Stimulated activated naive CD8-positive, alpha-beta T cell treated with anti-CD3 and anti-CD28 coated beads, Interleukin-15, amount 100 ng/mL, for 72 hours (primary cell): ENCODE measurements around the gene OR4X1.
"Not testable (repeated sequence)": the region's sequence is repeated elsewhere in the genome, so short reads cannot be mapped to it uniquely, and the experiment has no call there.

Source experiments
- ATAC-seq: fragments of 150-1000 bp; cut with Tn5 transposase; 2 replicates; pipeline ENCODE4 v1.10.0; 2021; ENCODE audit warnings: mild to moderate bottlenecking, moderate library complexity
- DNase-seq, 2 donors: peaks; one replicate each; pipeline ENCODE4 v3.0.0; 2021 to 2022
- H3K27ac Mint-ChIP-seq, 2 donors: one replicate each; pipeline ENCODE4 v1.8.0; 2022; ENCODE audit warnings: mild to moderate bottlenecking in 2 of 2, mixed read lengths in 2 of 2, moderate library complexity in 2 of 2
- H3K27me3 Mint-ChIP-seq: one replicate; pipeline ENCODE4 v1.8.0; 2022; ENCODE audit warnings: mixed read lengths
- H3K4me1 Mint-ChIP-seq: one replicate; pipeline ENCODE4 v1.8.0; 2022; ENCODE audit warnings: mild to moderate bottlenecking, mixed read lengths
- H3K4me3 Mint-ChIP-seq, 2 donors: one replicate each; pipeline ENCODE4 v1.8.0; 2022; ENCODE audit warnings: mild to moderate bottlenecking in 2 of 2, mixed read lengths in 2 of 2, moderate library complexity in 1 of 2
- H3K9me3 Mint-ChIP-seq, 2 donors: one replicate each; pipeline ENCODE4 v1.8.0; 2022; ENCODE audit warnings: mixed read lengths in 2 of 2

Gene OR4X1

GRCh38 chr11:48263423-48263911, at the start of gene OR4X1:
Gene OR4X1 (plus strand): TSS chr11:48263861. CDS start chr11:48263861, 0 bp downstream.
- no peak within 1 kb of the TSS for H3K27ac Mint-ChIP-seq
- no peak within 1 kb of the TSS for H3K4me3 Mint-ChIP-seq
- no peaks in the 10 kb centered on the region for H3K9me3 Mint-ChIP-seq
- no peaks in the 10 kb centered on the region for H3K27me3 Mint-ChIP-seq
- DNase-seq (no peak), ATAC-seq (no peak)
- no peaks in the 10 kb centered on the region for H3K4me1 Mint-ChIP-seq

- no peak within 1 kb of the TSS for H3K4me3 Mint-ChIP-seq
- no peak for ATAC-seq
- no peaks in the 10 kb centered on the region for H3K9me3 Mint-ChIP-seq
- no peaks in the 10 kb centered on the region for H3K4me1 Mint-ChIP-seq
- peaks cover 9% of the 10 kb centered on the region for H3K27me3 Mint-ChIP-seq
- DNase-seq = no peak
- H3K27ac Mint-ChIP-seq = no peak within 1 kb of the TSS
These were observed 47.2 kb upstream of the OR4X1 start, which contains the start of gene OR4B1 for GRCh38 chr11:48216510-48216909. Gene OR4B1 (plus strand): TSS chr11:48216810. CDS start chr11:48216810, 0 bp downstream.

DNA sequence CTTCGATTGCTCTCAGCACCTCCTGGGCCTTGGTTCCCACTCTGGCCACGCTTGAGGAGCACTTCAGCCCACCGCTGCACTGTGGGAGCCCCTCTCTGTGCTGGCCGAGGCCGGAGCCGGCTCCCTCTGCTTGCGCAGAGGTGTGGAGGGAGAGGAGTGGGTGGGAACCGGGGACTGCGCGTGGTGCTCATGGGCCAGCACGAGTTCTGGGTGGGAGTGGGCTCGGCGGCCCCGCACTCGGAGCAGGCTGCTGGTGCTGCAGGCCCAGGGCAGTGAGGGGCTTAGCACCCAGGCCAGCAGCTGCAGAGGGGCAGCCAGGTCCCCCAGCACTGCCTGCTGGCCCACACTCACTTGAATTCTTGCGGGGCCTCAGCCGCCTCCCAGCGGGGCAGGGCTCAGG, 34.9 kb upstream of the OR4X1 start:
- Mint-ChIP-seq H3K27ac (no peak overlapping the region), H3K4me1 (no peaks in the 10 kb centered on the region), H3K9me3 (peaks cover 0 to 14% of the 10 kb centered on the region in 2 donors), H3K4me3 (no peak overlapping the region), H3K27me3 (no peaks in the 10 kb centered on the region)
- no peak for DNase-seq
- ATAC-seq = no peak

DNA sequence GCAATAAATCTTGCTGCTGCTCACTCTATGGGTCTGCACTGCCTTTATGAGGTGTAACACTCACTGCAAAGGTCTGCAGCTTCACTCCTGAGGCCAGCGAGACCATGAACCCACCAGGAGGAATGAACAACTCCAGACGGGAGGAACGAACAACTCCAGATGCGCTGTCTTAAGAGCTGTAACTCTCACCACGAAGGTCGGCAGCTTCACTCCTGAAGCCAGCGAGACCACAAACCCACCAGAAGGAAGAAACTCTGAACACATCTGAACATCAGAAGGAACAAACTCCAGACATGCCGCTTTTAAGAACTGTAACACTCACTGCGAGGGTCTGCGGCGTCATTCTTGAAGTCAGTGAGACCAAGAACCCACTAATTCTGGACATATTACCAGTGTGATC, 33.6 kb upstream of the OR4X1 start:
- not testable (repeated sequence) for H3K27me3 Mint-ChIP-seq, ATAC-seq, H3K27ac Mint-ChIP-seq, H3K4me3 Mint-ChIP-seq, H3K4me1 Mint-ChIP-seq, DNase-seq
- H3K9me3 Mint-ChIP-seq = peaks cover 0 to 14% of the 10 kb centered on the region in 2 donors

- peaks cover 17% of the 10 kb centered on the region for H3K27me3 Mint-ChIP-seq
- no peak for DNase-seq
- no peaks in the 10 kb centered on the region for H3K9me3 Mint-ChIP-seq
- H3K27ac Mint-ChIP-seq = no peak overlapping the region
- no peak overlapping the region for H3K4me3 Mint-ChIP-seq
- no peak for ATAC-seq
- H3K4me1 Mint-ChIP-seq = no peaks in the 10 kb centered on the region
These were observed 25.9 kb upstream of the OR4X1 start for GRCh38 chr11:48237727-48238126.

GRCh38 chr11:48242501-48242900, 21.2 kb upstream of the OR4X1 start:
- ATAC-seq (no peak), DNase-seq (no peak)
- Mint-ChIP-seq H3K4me3 (no peak overlapping the region), H3K27me3 (peaks cover 16% of the 10 kb centered on the region), H3K27ac (no peak overlapping the region), H3K4me1 (no peaks in the 10 kb centered on the region), H3K9me3 (no peaks in the 10 kb centered on the region)

DNA sequence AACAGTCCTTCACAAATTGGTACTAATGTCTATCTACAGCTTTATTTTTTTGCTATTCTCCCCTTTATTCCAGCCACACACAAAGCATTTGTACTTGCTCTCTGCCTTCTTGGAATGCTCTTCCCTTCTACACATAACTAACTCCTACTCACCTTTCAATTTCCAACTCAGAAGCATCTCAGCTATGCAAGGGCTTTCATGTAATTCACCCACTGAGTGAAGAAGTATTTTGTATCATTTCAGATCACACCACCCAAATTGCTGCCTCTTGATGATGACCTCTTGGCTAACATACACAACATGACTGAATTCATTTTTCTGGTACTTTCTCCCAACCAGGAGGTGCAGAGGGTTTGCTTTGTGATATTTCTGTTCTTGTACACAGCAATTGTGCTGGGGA, 18.9 kb upstream of the OR4X1 start, which contains the start of gene OR4X2:
TSS of gene OR4X2 (plus strand) at position 301 of the 400 bp plus-strand sequence. CDS start at position 301, 0 bp downstream.
- DNase-seq = no peak
- ATAC-seq = no peak
- Mint-ChIP-seq H3K4me3 (no peak within 1 kb of the TSS), H3K27me3 (peaks cover 12% of the 10 kb centered on the region), H3K9me3 (no peaks in the 10 kb centered on the region), H3K4me1 (no peaks in the 10 kb centered on the region), H3K27ac (no peak within 1 kb of the TSS)

DNA sequence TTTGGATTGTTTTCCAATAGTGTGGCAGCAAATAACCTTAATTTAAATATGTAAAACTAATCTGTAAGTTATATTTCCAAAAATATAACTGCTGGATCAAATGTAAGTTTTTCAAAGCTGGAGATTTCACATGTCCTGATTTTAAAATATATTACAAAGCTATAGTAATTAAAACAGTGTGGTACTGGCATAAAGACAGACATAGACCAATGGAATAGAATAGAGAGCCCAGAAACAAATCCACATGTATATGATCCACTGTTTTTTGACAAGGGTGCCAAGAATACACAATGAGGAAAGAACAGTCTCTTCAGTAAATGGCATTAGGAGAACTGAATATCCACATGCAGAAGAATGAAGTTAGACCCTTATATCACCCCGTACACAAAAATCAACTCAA, 14.8 kb upstream of the OR4X1 start:
- ATAC-seq = no peak
- Mint-ChIP-seq H3K4me3 (no peak overlapping the region), H3K27me3 (peaks cover 24% of the 10 kb centered on the region)

DNA sequence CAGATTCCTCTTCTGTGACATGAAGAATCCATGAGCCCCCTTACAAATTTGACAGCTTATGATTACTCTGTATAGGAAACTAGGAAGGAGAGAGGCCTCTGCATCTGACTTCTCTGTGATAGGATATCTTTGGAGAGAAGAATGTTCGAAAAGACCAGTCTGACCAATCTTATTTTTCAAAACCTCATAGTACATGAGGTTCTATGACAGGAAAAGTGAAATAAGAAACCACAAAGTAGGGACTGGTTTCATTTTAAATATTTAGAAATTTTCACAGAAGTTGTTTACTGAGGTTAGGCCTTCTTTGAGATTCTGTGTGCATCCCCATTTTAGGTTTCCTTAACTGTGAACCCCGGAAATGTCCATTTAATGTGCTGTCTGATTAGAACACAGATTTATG, 2.1 kb upstream of the OR4X1 start:
- no peak overlapping the region for H3K27ac Mint-ChIP-seq
- no peaks in the 10 kb centered on the region for H3K9me3 Mint-ChIP-seq
- no peak for DNase-seq
- H3K4me1 Mint-ChIP-seq = no peaks in the 10 kb centered on the region
- no peak overlapping the region for H3K4me3 Mint-ChIP-seq
- no peak for ATAC-seq
- peaks cover 4% of the 10 kb centered on the region for H3K27me3 Mint-ChIP-seq

More for the DNA sequence above, 14.8 kb upstream of the OR4X1 start:
- DNase-seq = no peak
- no peak overlapping the region for H3K27ac Mint-ChIP-seq
- no peaks in the 10 kb centered on the region for H3K9me3 Mint-ChIP-seq
- no peaks in the 10 kb centered on the region for H3K4me1 Mint-ChIP-seq

DNA sequence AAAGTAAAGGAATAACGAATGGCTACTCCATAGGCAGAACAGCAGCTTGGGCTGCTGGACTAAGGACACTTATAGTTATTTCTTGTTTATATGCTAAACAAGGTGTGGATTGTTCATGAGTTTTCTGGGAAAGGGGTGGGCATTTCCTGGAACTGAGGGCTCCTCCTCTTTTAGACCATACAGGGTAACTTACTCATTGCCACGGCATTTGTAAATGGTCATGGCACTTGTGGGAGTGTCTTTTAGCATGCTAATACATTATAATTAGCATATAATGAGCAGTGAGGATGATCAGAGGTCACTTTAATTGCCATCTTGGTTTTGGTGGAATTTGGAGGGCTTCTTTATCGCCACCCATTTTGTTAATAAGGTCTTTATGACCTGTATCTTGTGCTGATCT, 7.0 kb downstream of the OR4X1 start:
- H3K9me3 Mint-ChIP-seq = no peaks in the 10 kb centered on the region

DNA sequence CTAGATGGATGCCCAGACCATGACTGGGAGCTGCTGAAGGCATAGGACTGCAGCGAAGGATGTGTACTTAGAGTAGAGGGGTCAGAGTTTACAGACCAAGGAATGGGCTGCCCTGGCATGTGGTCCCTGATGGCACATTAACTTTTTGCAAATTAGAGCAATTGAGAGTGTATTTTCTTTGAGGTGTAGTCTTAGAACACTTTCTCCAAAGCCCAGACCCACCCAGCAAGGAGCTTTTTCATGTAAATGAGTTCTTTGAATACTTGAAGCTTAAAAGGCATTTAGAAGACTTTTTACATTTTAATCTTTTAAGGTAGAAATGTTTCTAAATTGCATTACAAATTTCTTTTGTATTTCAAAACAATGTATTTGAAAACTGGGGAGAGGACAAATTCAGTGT, 8.9 kb downstream of the OR4X1 start:
- Mint-ChIP-seq H3K27ac (no peak overlapping the region), H3K9me3 (no peaks in the 10 kb centered on the region), H3K27me3 (no peaks in the 10 kb centered on the region), H3K4me3 (no peak overlapping the region), H3K4me1 (no peaks in the 10 kb centered on the region)
- no peak for ATAC-seq
- DNase-seq = no peak

More for the DNA sequence above, 7.0 kb downstream of the OR4X1 start:
- Mint-ChIP-seq H3K27ac (no peak overlapping the region), H3K4me1 (no peaks in the 10 kb centered on the region), H3K4me3 (no peak overlapping the region), H3K27me3 (no peaks in the 10 kb centered on the region)
- ATAC-seq (no peak), DNase-seq (no peak)

GRCh38 chr11:48305923-48306322, 42.3 kb downstream of the OR4X1 start, which contains the start of gene OR4S1:
Gene OR4S1 (plus strand): TSS chr11:48306223. CDS start chr11:48306223, 0 bp downstream.
- ATAC-seq = no peak
- Mint-ChIP-seq H3K9me3 (no peaks in the 10 kb centered on the region), H3K4me3 (no peak within 1 kb of the TSS), H3K27ac (no peak within 1 kb of the TSS), H3K4me1 (no peaks in the 10 kb centered on the region), H3K27me3 (peaks cover 20% of the 10 kb centered on the region)
- no peak for DNase-seq

GRCh38 chr11:48307760-48308386, 44.2 kb downstream of the OR4X1 start:
- Mint-ChIP-seq H3K27ac (no peak overlapping the region), H3K27me3 (peaks cover 20% of the 10 kb centered on the region), H3K4me1 (no peaks in the 10 kb centered on the region), H3K4me3 (no peak overlapping the region), H3K9me3 (no peaks in the 10 kb centered on the region)
- peak; percentile 52 for ATAC-seq
- peak; percentile 58 to 67 for DNase-seq

GRCh38 chr11:48313590-48313989, 49.9 kb downstream of the OR4X1 start:
- peaks cover 6 to 11% of the 10 kb centered on the region in 2 donors for H3K9me3 Mint-ChIP-seq
- ATAC-seq, H3K27ac Mint-ChIP-seq, DNase-seq, H3K4me1 Mint-ChIP-seq, H3K4me3 Mint-ChIP-seq, H3K27me3 Mint-ChIP-seq: not testable (repeated sequence)
